HUES6 (cell line): ENCODE measurements around the gene PCNT.
"Not testable (repeated sequence)": the region's sequence is repeated elsewhere in the genome, so short reads cannot be mapped to it uniquely, and the experiment has no call there.

Experiments
- H3K27ac ChIP-seq: 2 replicates; pipeline ENCODE4 v1.7.0; 2013; ENCODE audit warnings: low read depth, mild to moderate bottlenecking, low read length, inconsistent platforms
- H3K27me3 ChIP-seq: 2 replicates; pipeline ENCODE4 v1.6.1; 2013; ENCODE audit warnings: low read length; ENCODE audit not compliant: control insufficient read depth, insufficient read depth
- H3K36me3 ChIP-seq: 2 replicates; pipeline ENCODE4 v1.6.1; 2013; ENCODE audit warnings: low read length; ENCODE audit not compliant: control insufficient read depth, insufficient read depth
- H3K4me1 ChIP-seq: 2 replicates; pipeline ENCODE4 v1.6.1; 2013; ENCODE audit warnings: low read length; ENCODE audit not compliant: control insufficient read depth, insufficient read depth
- H3K4me3 ChIP-seq: 2 replicates; pipeline ENCODE4 v1.5.1; 2013; ENCODE audit warnings: low read depth, low read length
- H3K9ac ChIP-seq: one replicate; pipeline ENCODE4 v1.6.1; 2013; ENCODE audit warnings: mild to moderate bottlenecking, low read length
- H3K9me3 ChIP-seq: 2 replicates; pipeline ENCODE4 v1.6.1; 2013; ENCODE audit warnings: low read depth, low read length; ENCODE audit not compliant: control insufficient read depth, insufficient read depth

The PCNT gene

DNA sequence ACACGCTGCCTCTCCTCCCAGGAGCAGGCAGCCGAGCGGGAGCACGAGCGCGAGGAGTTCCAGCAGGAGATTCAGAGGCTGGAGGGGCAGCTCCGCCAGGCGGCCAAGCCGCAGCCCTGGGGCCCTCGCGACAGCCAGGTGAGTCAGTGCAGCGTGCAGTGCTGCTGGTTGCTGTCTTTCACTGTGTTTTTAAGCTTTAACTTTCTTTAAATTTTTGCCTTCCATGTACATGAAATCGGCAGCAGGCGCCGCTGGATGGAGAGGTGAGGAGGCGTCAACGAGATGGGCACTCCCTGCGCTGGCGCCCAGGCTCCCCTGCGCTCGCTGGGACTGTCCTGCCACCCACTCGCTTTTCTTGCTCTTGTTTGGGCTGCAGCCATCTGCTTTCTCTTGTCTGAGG is 74.0 kb downstream of the PCNT start:
- H3K27me3 ChIP-seq: no peaks in the 10 kb centered on the region
- H3K4me3 ChIP-seq: no peak overlapping the region
- no peak overlapping the region for H3K27ac ChIP-seq
- no peak overlapping the region for H3K9ac ChIP-seq
- no peaks in the 10 kb centered on the region for H3K9me3 ChIP-seq
- peaks cover 81% of the 10 kb centered on the region for H3K36me3 ChIP-seq
- no peaks in the 10 kb centered on the region for H3K4me1 ChIP-seq

DNA sequence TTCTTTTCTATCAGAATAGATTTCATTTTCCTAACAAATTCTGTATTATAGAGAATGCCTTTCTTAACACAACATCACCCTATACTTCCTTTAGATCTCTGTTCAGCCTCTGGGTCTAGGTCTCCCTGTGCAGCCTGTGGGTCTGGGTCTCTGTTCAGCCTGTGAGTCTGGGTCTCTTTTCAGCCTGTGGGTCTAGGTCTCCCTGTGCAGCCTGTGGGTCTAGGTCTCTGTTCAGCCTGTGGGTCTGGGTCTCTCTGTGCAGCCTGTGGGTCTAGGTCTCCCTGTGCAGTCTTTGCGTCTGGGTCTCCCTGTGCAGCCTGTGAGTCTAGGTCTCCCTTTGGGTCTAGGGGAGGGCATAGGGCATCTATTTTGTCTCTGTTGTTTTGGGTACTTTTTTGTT is 75.2 kb downstream of the PCNT start:
- no peaks in the 10 kb centered on the region for H3K9me3 ChIP-seq
- no peaks in the 10 kb centered on the region for H3K4me1 ChIP-seq
- H3K36me3 ChIP-seq: peaks cover 78% of the 10 kb centered on the region
- H3K27me3 ChIP-seq: no peaks in the 10 kb centered on the region
- H3K4me3 ChIP-seq: no peak overlapping the region
- no peak overlapping the region for H3K9ac ChIP-seq
- H3K27ac ChIP-seq: no peak overlapping the region

- H3K36me3 ChIP-seq: peaks cover 78% of the 10 kb centered on the region
- H3K27me3 ChIP-seq: no peaks in the 10 kb centered on the region
- H3K4me3 ChIP-seq: no peak overlapping the region
- H3K4me1 ChIP-seq: no peaks in the 10 kb centered on the region
- no peaks in the 10 kb centered on the region for H3K9me3 ChIP-seq
- H3K9ac ChIP-seq: no peak overlapping the region
- H3K27ac ChIP-seq: no peak overlapping the region
These were observed 75.7 kb downstream of the PCNT start for GRCh38 chr21:46399686-46400085.

- H3K9me3 ChIP-seq: no peaks in the 10 kb centered on the region
- H3K36me3 ChIP-seq: peaks cover 75% of the 10 kb centered on the region
- H3K27me3 ChIP-seq: no peaks in the 10 kb centered on the region
- H3K27ac ChIP-seq: no peak overlapping the region
- H3K9ac ChIP-seq: no peak overlapping the region
- H3K4me1 ChIP-seq: no peaks in the 10 kb centered on the region
- no peak overlapping the region for H3K4me3 ChIP-seq
These were observed 77.4 kb downstream of the PCNT start for GRCh38 chr21:46401186-46401910.

- Histone ChIP-seq H3K27ac (no peak overlapping the region), H3K9ac (no peak overlapping the region), H3K9me3 (no peaks in the 10 kb centered on the region), H3K36me3 (peaks cover 68% of the 10 kb centered on the region), H3K4me1 (no peaks in the 10 kb centered on the region), H3K4me3 (no peak overlapping the region), H3K27me3 (no peaks in the 10 kb centered on the region)
These were observed 78.5 kb downstream of the PCNT start for GRCh38 chr21:46402421-46402820.

GRCh38 chr21:46403234-46403811 is 79.4 kb downstream of the PCNT start:
- not testable (repeated sequence) for H3K27me3 ChIP-seq, H3K27ac ChIP-seq, H3K4me1 ChIP-seq, H3K4me3 ChIP-seq, H3K9me3 ChIP-seq, H3K9ac ChIP-seq
- H3K36me3 ChIP-seq: peaks cover 59% of the 10 kb centered on the region

DNA sequence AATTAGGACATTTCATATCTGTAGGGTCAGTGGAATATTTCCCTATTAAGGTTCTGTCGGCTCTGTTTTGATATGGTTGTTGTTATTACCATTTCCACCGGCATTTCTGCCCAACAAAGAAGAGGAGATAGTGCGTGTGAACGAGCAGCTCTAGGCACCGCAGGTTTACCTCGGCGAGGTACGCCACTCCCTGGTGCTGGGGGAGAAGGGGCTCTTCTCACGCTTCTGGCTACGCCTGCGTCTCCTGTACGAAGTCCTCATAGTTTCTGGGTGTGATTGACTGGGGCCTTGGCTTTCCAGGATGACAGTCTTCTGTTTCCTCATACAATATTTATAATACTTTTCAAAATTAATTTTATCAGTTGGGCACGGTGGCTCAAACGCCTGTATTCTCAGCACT is 80.3 kb downstream of the PCNT start:
- Histone ChIP-seq H3K4me1 (no peaks in the 10 kb centered on the region), H3K9me3 (no peaks in the 10 kb centered on the region), H3K4me3 (no peak overlapping the region), H3K27me3 (no peaks in the 10 kb centered on the region), H3K36me3 (peaks cover 53% of the 10 kb centered on the region), H3K9ac (no peak overlapping the region), H3K27ac (no peak overlapping the region)

DNA sequence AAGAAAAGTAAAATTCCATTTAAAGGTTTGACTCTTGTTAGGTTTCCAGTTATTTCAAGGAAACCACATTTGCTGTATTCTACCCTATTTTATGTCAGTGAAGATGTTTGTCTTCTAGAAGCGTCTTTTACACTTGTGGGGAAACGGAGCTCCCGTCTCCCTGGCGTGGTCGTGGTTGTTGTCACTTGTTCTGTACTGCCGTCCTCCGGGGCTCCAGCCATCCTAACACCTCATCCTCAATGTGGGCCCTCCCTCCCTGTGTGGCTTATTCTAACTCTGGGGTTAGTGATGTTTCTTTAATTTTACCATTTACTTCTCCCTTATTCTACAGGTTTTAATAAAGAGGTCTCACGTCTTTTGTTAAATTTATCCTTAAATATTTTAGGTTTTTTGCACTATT is 82.0 kb downstream of the PCNT start:
- no peak overlapping the region for H3K9ac ChIP-seq
- no peak overlapping the region for H3K27ac ChIP-seq
- peaks cover 41% of the 10 kb centered on the region for H3K36me3 ChIP-seq

DNA sequence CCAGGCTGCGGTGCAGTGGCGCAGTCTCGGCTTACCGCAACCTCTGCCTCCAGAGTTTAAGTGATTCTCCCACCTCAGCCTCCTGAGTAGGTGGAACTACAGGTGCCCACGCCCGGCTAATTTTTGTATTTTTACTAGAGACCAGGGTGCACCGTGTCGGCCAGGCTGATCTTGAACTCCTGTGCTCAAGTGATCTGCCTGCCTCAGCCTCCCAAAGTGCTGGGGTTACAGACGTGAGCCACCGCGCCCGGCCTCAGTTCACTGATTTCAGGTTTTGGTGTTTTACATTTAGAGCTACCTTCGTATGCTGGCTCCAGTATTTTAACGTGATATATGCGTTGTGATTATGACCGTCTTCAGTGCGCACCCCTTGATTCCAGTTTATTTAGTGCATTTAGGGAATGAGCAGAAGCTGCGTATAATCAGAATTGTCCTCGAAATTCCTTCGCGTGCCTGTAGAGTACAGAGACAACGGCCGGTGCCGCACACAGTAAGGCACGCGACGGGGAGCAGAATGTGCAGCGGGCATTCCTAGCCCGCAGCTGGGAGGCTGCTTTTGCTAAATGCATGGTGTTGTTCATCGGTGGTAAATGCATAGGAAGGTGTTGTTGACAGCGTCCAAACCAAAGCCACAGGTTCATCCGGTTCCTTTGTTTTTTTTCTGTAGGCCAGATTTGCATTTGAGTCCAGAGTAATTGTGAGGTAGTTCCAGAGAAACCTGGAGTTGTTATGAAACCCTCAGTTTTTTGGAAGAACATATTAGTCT is 85.9 kb downstream of the PCNT start:
- H3K27ac ChIP-seq: peak overlapping the region; percentile 59; the same call in 1 of the 2 replicates
- no peaks in the 10 kb centered on the region for H3K9me3 ChIP-seq
- no peak overlapping the region for H3K4me3 ChIP-seq
- no peaks in the 10 kb centered on the region for H3K27me3 ChIP-seq
- no peak overlapping the region for H3K9ac ChIP-seq
- peaks cover 35% of the 10 kb centered on the region for H3K36me3 ChIP-seq
- H3K4me1 ChIP-seq: peaks cover 5% of the 10 kb centered on the region; the same call in 1 of the 2 replicates

More for the DNA sequence above, 82.0 kb downstream of the PCNT start:
- Histone ChIP-seq H3K4me3 (no peak overlapping the region), H3K9me3 (no peaks in the 10 kb centered on the region), H3K27me3 (no peaks in the 10 kb centered on the region), H3K4me1 (peaks cover 5% of the 10 kb centered on the region; the same call in 1 of the 2 replicates)

DNA sequence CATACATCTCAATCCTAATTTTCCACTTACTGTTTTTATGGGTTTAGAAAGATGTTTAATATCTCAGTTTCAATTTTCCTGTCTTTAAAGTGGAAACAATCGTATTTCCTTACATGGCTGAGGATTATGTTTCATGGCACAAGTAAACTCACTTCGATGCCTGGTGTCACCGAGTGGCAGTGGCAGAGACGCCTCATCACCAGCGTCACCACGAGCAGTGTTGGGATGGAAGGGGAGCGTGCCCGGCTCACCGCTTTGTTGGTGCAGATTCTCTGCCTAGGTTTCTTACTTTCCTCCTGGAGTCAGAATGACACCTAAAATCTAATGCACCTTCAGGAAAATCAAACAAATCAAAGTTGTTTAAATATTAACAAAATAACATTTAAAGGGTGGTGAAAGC is 86.6 kb downstream of the PCNT start:
- Histone ChIP-seq H3K36me3 (peaks cover 34% of the 10 kb centered on the region), H3K27ac (no peak overlapping the region; the same call in 1 of the 2 replicates), H3K9ac (no peak overlapping the region), H3K4me1 (peaks cover 5% of the 10 kb centered on the region; the same call in 1 of the 2 replicates), H3K27me3 (no peaks in the 10 kb centered on the region), H3K9me3 (no peaks in the 10 kb centered on the region), H3K4me3 (no peak overlapping the region)

- H3K27ac ChIP-seq: no peak overlapping the region
These were observed 87.3 kb downstream of the PCNT start for GRCh38 chr21:46411236-46411635.

More at GRCh38 chr21:46411236-46411635, 87.3 kb downstream of the PCNT start:
- Histone ChIP-seq H3K9me3 (no peaks in the 10 kb centered on the region), H3K9ac (no peak overlapping the region), H3K4me1 (peaks cover 5% of the 10 kb centered on the region; the same call in 1 of the 2 replicates), H3K27me3 (no peaks in the 10 kb centered on the region), H3K36me3 (peaks cover 39% of the 10 kb centered on the region), H3K4me3 (no peak overlapping the region)
